Transverse colon (tissue), 4 donors: ENCODE results near the gene GDPD5. TPM values are rescaled to one million over a fixed set of nuclear protein-coding genes. Genes with fewer than 3 reads are reported as not detected.
A peak's percentile ranks its signal among the peaks of the same experiment; 100 is the strongest.

Experiments used
- DNase-seq: peaks from one replicate; pipeline ENCODE4 v3.0.0-alpha.2; 2019
- H3K27ac ChIP-seq, 4 donors: fragments of 200-600 bp; sonication (generic); 2 replicates each; pipeline ENCODE4 v1.5.1; 2016 to 2018; ENCODE audit warnings: inconsistent platforms in 4 of 4
- H3K27me3 ChIP-seq: fragments of 200-600 bp; sonication (generic); 2 replicates; pipeline ENCODE4 v1.5.1; 2017; ENCODE audit warnings: inconsistent platforms
- H3K36me3 ChIP-seq, 4 donors: fragments of 200-600 bp; sonication (generic); 2 replicates each; pipeline ENCODE4 v1.5.1; 2017 to 2019; ENCODE audit warnings: inconsistent platforms in 4 of 4
- H3K4me1 ChIP-seq, 4 donors: fragments of 200-600 bp; sonication (generic); 2 replicates each; pipeline ENCODE4 v1.5.1; 2017 to 2020; ENCODE audit warnings: inconsistent platforms in 4 of 4
- H3K4me3 ChIP-seq, 4 donors: fragments of 200-600 bp; sonication (generic); 1 replicate in 1 of 4; 2 replicates in 3 of 4; pipeline versions ENCODE4 v1.5.1 to v1.6.1; 2017 to 2019; ENCODE audit warnings: inconsistent platforms in 4 of 4
- H3K9me3 ChIP-seq, 2 donors: fragments of 200-600 bp; sonication (generic); 2 replicates each; pipeline ENCODE4 v1.5.1; 2017 to 2019; ENCODE audit warnings: inconsistent platforms in 2 of 2
- CTCF ChIP-seq, 5 experiments: fragments of 200-600 bp in 3 of 5; fragments of 450-650 bp in 2 of 5; sonication (generic) in 3 of 5; IDR thresholded peaks; 1 replicate in 2 of 5; 2 replicates in 3 of 5; pipeline ENCODE4 v1.5.1; 2016 to 2017; ENCODE audit warnings: antibody characterized with exemption in 5 of 5, inconsistent platforms in 3 of 5, mild to moderate bottlenecking in 2 of 5, moderate library complexity in 1 of 5
- EP300 ChIP-seq: sonication (generic); formaldehyde crosslinking; IDR thresholded peaks from one replicate; pipeline ENCODE4 v1.6.1; 2017; ENCODE audit warnings: antibody characterized with exemption, low read depth
- POLR2A ChIP-seq: fragments of 450-650 bp; IDR thresholded peaks from one replicate; pipeline ENCODE4 v1.6.1; 2016; ENCODE audit warnings: antibody characterized with exemption, mild to moderate bottlenecking, moderate library complexity
- POLR2AphosphoS5 ChIP-seq, 3 donors: sonication (generic); formaldehyde crosslinking; IDR thresholded peaks; one replicate each; pipeline ENCODE4 v1.6.1; 2016; ENCODE audit warnings: antibody characterized with exemption in 3 of 3
- WGBS, 2 donors: methylation state at CpG; one replicate each; pipeline ENCODE4 v1.1.5; 2018; ENCODE audit warnings: low coverage in 1 of 2; 5-methylcytosine and 5-hydroxymethylcytosine counted together
- in situ Hi-C, 4 donors: fragments of 200-750 bp; cut with MboI; loops; one replicate each; pipeline versions ENCODE4 v1.15.0 to v1.15.1; 2017; ENCODE audit warnings: low sequenced_read_pairs in 3 of 4, low pct_ligation_motif_present in 1 of 4, low pct_unique_long_range_greater_than_20kb in 1 of 4
- intact Hi-C: fragments of 100-400 bp; cut with DNase I; formaldehyde crosslinking; loops from one replicate; pipeline ENCODE4 v1.15.1; 2023; ENCODE audit warnings: low total_unique reads
- total RNA-seq, 4 donors: library from RNA; depleted of rRNA; stranded (reverse); fragments of >200 nt; gene quantifications; one replicate each; pipeline ENCODE4 v1.1.0, GENCODE V29; 2016

Gene GDPD5
- total RNA-seq, 4 donors from 2014 or later = 3.7 to 10.1 (median 7.1) TPM; not detected in 1

GRCh38 chr11:75423721-75424120, 102.0 kb downstream of the GDPD5 start:
- Histone ChIP-seq H3K27me3 (no peaks in the 10 kb centered on the region), H3K4me3 (no peak overlapping the region), H3K9me3 (no peaks in the 10 kb centered on the region), H3K27ac (no peak overlapping the region), H3K36me3 (no peaks in the 10 kb centered on the region), H3K4me1 (peaks cover 0 to 37% (median 14%) of the 10 kb centered on the region in 4 donors)
- no peak for DNase-seq
- intact Hi-C loops = loop anchor here (10.0 kb wide), 1 partner anchor 441 kb away; no protein-coding TSS in a partner anchor
- WGBS, 2 donors = 80% methylated on average over 1 to 9 of the region's 9 CpGs
- TF ChIP-seq POLR2A (no peak), CTCF (IDR thresholded peaks at IDR 0.05) (no peak), POLR2AphosphoS5 (IDR thresholded peaks at IDR 0.05) (no peak), EP300 (no peak)
- in situ Hi-C loops = no loop called here

DNA sequence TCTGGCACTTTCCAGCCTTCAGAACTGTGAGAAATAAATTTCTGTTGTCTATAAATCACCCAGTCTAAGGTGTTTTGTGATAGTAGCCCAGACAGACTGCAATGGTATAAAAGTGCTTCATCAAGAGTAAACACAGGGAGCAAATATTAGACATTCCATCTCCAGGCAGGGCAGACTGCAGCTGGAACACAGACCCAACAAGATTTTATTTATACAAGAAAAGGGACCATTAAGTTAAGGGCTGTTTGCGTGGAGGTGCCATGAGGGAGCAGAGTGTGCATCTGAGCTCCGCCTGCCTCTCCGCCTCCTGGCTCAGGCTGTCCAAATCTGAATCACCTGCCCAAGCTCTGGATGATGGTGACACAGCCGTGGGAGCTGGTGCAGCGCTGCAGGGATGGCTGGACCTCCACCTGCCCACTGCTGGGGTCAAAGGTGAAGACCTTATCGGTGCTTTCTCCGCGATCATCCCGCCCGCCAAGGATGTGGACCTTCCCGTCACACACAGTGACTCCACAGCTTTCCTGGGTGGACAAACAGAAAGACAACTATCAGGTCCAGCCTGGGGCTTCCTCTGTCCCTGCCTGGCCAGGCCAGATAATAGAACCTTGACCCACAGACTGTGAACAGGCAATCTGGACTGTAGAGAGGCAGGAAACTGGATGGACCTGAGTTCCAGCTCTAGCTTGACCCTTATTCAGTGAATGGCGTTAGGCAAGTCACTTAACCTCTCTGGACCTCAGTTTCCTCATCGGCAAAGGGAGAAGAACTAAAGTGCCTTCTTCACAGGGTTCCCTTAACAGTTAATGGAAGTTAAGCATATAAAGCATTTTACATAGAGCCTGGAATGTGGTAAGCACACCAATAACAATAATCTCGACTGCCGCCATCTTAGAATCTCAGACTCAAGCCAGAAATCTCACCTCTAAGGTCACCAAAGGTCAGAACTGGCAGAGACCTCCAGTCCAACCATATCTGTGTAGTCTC, 103.2 kb downstream of the GDPD5 start:
- Histone ChIP-seq H3K9me3 (no peaks in the 10 kb centered on the region), H3K4me3 (no peak overlapping the region), H3K27me3 (no peaks in the 10 kb centered on the region), H3K36me3 (no peaks in the 10 kb centered on the region), H3K4me1 (peaks cover 0 to 35% (median 13%) of the 10 kb centered on the region in 4 donors), H3K27ac (peak overlapping the region; percentile 10 to 39 (median 18))
- intact Hi-C loops = loop anchor here (10.0 kb wide), 1 partner anchor 442 kb away; no protein-coding TSS in a partner anchor
- in situ Hi-C loops = no loop called here
- no peak for TF ChIP-seq CTCF (IDR thresholded peaks at IDR 0.05)
- no peak for TF ChIP-seq POLR2AphosphoS5 (IDR thresholded peaks at IDR 0.05)
- no peak for TF ChIP-seq EP300
- TF ChIP-seq POLR2A = no peak
- WGBS, 2 donors = 57% methylated on average over 9 of the region's 15 CpGs; no CpG with 5 or more reads in 1 of the 2 donors
- peak; percentile 34 for DNase-seq

DNA sequence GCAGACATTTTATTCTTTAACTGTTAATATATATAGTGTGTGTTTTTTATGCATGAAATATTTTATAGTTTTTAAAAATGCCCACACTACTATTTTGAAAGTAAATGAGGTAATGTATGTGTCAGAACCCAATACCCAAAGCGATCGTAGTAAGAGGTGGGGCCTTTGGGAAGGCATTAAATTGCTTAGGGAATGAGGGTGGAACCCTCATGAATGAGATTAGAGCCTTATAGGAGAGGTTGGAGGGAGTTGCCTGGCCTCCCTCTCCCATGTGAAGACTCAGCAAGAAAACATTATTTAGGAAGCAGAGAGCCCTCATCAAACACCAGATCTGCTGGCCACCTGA, 103.9 kb downstream of the GDPD5 start:
- Histone ChIP-seq H3K4me3 (no peak overlapping the region), H3K4me1 (peaks cover 0 to 35% (median 13%) of the 10 kb centered on the region in 4 donors), H3K27ac (peak overlapping the region; percentile 10 to 39 (median 18)), H3K36me3 (no peaks in the 10 kb centered on the region), H3K27me3 (no peaks in the 10 kb centered on the region), H3K9me3 (no peaks in the 10 kb centered on the region)
- no peak for DNase-seq
- WGBS, 2 donors = 43 to 50% methylated on average over 2 of the region's 2 CpGs
- in situ Hi-C loops (no loop called here), intact Hi-C loops (loop anchor here (10.0 kb wide), 1 partner anchor 443 kb away; no protein-coding TSS in a partner anchor)
- TF ChIP-seq POLR2A = no peak
- no peak for TF ChIP-seq POLR2AphosphoS5 (IDR thresholded peaks at IDR 0.05)
- TF ChIP-seq EP300 = no peak
- TF ChIP-seq CTCF (IDR thresholded peaks at IDR 0.05) = no peak

GRCh38 chr11:75421035-75421602, 104.6 kb downstream of the GDPD5 start:
- no peak overlapping the region for H3K4me3 ChIP-seq
- intact Hi-C loops = loop anchor here (10.0 kb wide), 1 partner anchor 444 kb away; no protein-coding TSS in a partner anchor
- H3K27ac ChIP-seq = peak overlapping the region; percentile 10 to 39 (median 18)
- in situ Hi-C loops = no loop called here
- H3K27me3 ChIP-seq = no peaks in the 10 kb centered on the region
- peaks cover 0 to 35% (median 13%) of the 10 kb centered on the region in 4 donors for H3K4me1 ChIP-seq
- 82% methylated on average over 11 of the region's 11 CpGs; no CpG with 5 or more reads in 1 of the 2 donors for WGBS, 2 donors
- H3K9me3 ChIP-seq = no peaks in the 10 kb centered on the region
- DNase-seq = no peak
- no peaks in the 10 kb centered on the region for H3K36me3 ChIP-seq
- TF ChIP-seq POLR2A (no peak), POLR2AphosphoS5 (IDR thresholded peaks at IDR 0.05) (no peak), CTCF (IDR thresholded peaks at IDR 0.05) (no peak), EP300 (no peak)
